GM19397 (cell line): ENCODE measurements around the gene TBCD.

Experiments used
- ATAC-seq: cut with Tn5 transposase; IDR thresholded peaks from one replicate; pipeline ENCODE4 v1.9.1; 2021; ENCODE audit warnings: mild to moderate bottlenecking, moderate library complexity; ENCODE audit not compliant: unreplicated experiment

The TBCD gene

GRCh38 chr17:82808006-82808405 lies 56.1 kb downstream of the TBCD start:
- ATAC-seq = no peak

GRCh38 chr17:82808921-82809905 lies 57.3 kb downstream of the TBCD start:
- ATAC-seq = no peak

- ATAC-seq = no peak
These were observed 59.0 kb downstream of the TBCD start for GRCh38 chr17:82810644-82811430.

GRCh38 chr17:82812058-82812457 lies 60.2 kb downstream of the TBCD start:
- no peak for ATAC-seq

- ATAC-seq = no peak
These were observed 60.7 kb downstream of the TBCD start for GRCh38 chr17:82812601-82813000.

- no peak for ATAC-seq
These were observed 61.6 kb downstream of the TBCD start for GRCh38 chr17:82813299-82814051.

GRCh38 chr17:82814834-82815233 lies 63.0 kb downstream of the TBCD start:
- no peak for ATAC-seq

GRCh38 chr17:82815354-82815753 lies 63.5 kb downstream of the TBCD start:
- ATAC-seq = no peak

- ATAC-seq = no peak
These were observed 64.0 kb downstream of the TBCD start for GRCh38 chr17:82815790-82816305.

GRCh38 chr17:82816358-82816757 lies 64.5 kb downstream of the TBCD start:
- ATAC-seq = no peak

- ATAC-seq = no peak
These were observed 66.1 kb downstream of the TBCD start for GRCh38 chr17:82817947-82818346.

- no peak for ATAC-seq
These were observed 68.7 kb downstream of the TBCD start for GRCh38 chr17:82820278-82821251.

- ATAC-seq = no peak
These were observed 69.7 kb downstream of the TBCD start for GRCh38 chr17:82821554-82821953.

- no peak for ATAC-seq
These were observed 70.4 kb downstream of the TBCD start for GRCh38 chr17:82822281-82822680.

GRCh38 chr17:82823004-82823403 lies 71.1 kb downstream of the TBCD start:
- no peak for ATAC-seq

- ATAC-seq = no peak
These were observed 73.8 kb downstream of the TBCD start for GRCh38 chr17:82825540-82826124.

- ATAC-seq = no peak
These were observed 74.3 kb downstream of the TBCD start for GRCh38 chr17:82826211-82826610.

- ATAC-seq = no peak
These were observed 75.1 kb downstream of the TBCD start for GRCh38 chr17:82826956-82827355.

- ATAC-seq = no peak
These were observed 77.1 kb downstream of the TBCD start for GRCh38 chr17:82828875-82829487.
